GM23338 (cell line): ENCODE data around the gene HCK. TPM values are rescaled to one million over a fixed set of nuclear protein-coding genes. Genes with fewer than 3 reads are reported as not detected.

Source experiments
- ATAC-seq: fragments of 200-7000 bp; cut with Tn5 transposase; 3 replicates; pipeline ENCODE4 v1.9.1; 2020
- DNase-seq: peaks from one replicate; pipeline ENCODE4 v3.0.0-alpha.2; 2015; ENCODE audit warnings: low spot score
- H2AFZ ChIP-seq: fragments of 200-600 bp; sonication (generic); 2 replicates; pipeline ENCODE4 v1.8.0; 2016; ENCODE audit warnings: antibody characterized with exemption, mild to moderate bottlenecking, moderate library complexity
- H3F3A ChIP-seq: fragments of 200-600 bp; sonication (generic); replicated peaks from 2 replicates; pipeline ENCODE4 v1.8.0; 2017; ENCODE audit warnings: antibody characterized with exemption, mixed run types, low read depth
- H3K27ac ChIP-seq: fragments of 200-600 bp; sonication (generic); 2 replicates; pipeline ENCODE4 v1.6.1; 2016; ENCODE audit warnings: low read depth
- H3K27me3 ChIP-seq: fragments of 200-600 bp; sonication (generic); 2 replicates; pipeline ENCODE4 v1.8.0; 2016; ENCODE audit warnings: mild to moderate bottlenecking, mixed run types, moderate library complexity; ENCODE audit not compliant: insufficient read depth
- H3K36me3 ChIP-seq: fragments of 200-600 bp; sonication (generic); 2 replicates; pipeline ENCODE4 v1.8.0; 2016; ENCODE audit warnings: mild to moderate bottlenecking; ENCODE audit not compliant: insufficient read depth
- H3K4me1 ChIP-seq: fragments of 200-600 bp; sonication (generic); 2 replicates; pipeline ENCODE4 v1.8.0; 2016; ENCODE audit warnings: mild to moderate bottlenecking, moderate library complexity; ENCODE audit not compliant: insufficient read depth
- H3K4me2 ChIP-seq: fragments of 200-600 bp; sonication (generic); 2 replicates; pipeline ENCODE4 v1.7.1; 2017; ENCODE audit warnings: mixed run types
- H3K4me3 ChIP-seq: fragments of 200-600 bp; sonication (generic); 2 replicates; pipeline ENCODE4 v1.6.1; 2016; ENCODE audit warnings: mixed run types
- H3K79me2 ChIP-seq: fragments of 200-600 bp; sonication (generic); replicated peaks from 2 replicates; pipeline ENCODE4 v1.8.0; 2017; ENCODE audit warnings: mild to moderate bottlenecking; ENCODE audit not compliant: insufficient read depth
- H3K9me2 ChIP-seq: fragments of 200-600 bp; sonication (generic); 2 replicates; pipeline ENCODE4 v1.8.0; 2017; ENCODE audit not compliant: insufficient read depth
- H4K20me1 ChIP-seq: fragments of 200-600 bp; sonication (generic); replicated peaks from 2 replicates; pipeline ENCODE4 v1.8.0; 2017; ENCODE audit warnings: mild to moderate bottlenecking; ENCODE audit not compliant: insufficient read depth
- H3K27ac Mint-ChIP-seq: 2 replicates; pipeline ENCODE4 v1.8.0; 2020; ENCODE audit warnings: inconsistent platforms, mild to moderate bottlenecking, moderate library complexity, mixed read lengths
- H3K27me3 Mint-ChIP-seq: 3 replicates; pipeline ENCODE4 v1.8.0; 2022; ENCODE audit warnings: low read depth, mild to moderate bottlenecking, moderate library complexity, mixed read lengths, inconsistent platforms; ENCODE audit not compliant: insufficient read depth, poor library complexity
- H3K36me3 Mint-ChIP-seq: 3 replicates; pipeline ENCODE4 v1.8.0; 2021; ENCODE audit warnings: low read depth, mild to moderate bottlenecking, inconsistent platforms, moderate library complexity, mixed read lengths
- H3K4me1 Mint-ChIP-seq: 3 replicates; pipeline ENCODE4 v1.8.0; 2020; ENCODE audit warnings: mild to moderate bottlenecking, inconsistent platforms, mixed read lengths
- H3K4me3 Mint-ChIP-seq: 3 replicates; pipeline ENCODE4 v1.8.0; 2021; ENCODE audit warnings: moderate library complexity, mild to moderate bottlenecking, inconsistent platforms, mixed read lengths
- H3K9me3 Mint-ChIP-seq: 3 replicates; pipeline ENCODE4 v1.8.0; 2020; ENCODE audit warnings: moderate library complexity, mild to moderate bottlenecking, inconsistent platforms, mixed read lengths
- CREB1 ChIP-seq: fragments of 250-450 bp; sonication (Bioruptor Pico); IDR thresholded peaks from 2 replicates; pipeline ENCODE4 v1.5.0; 2020; ENCODE audit warnings: low read depth, mild to moderate bottlenecking, moderate library complexity
- ETS1 ChIP-seq: IDR thresholded peaks from 2 replicates; pipeline ENCODE4 v1.6.1; 2016; ENCODE audit warnings: antibody characterized with exemption
- EZH2 ChIP-seq: fragments of 200-600 bp; sonication (generic); IDR thresholded peaks from one replicate; pipeline ENCODE4 v1.8.0; 2017; ENCODE audit warnings: antibody characterized with exemption, mild to moderate bottlenecking, low read depth; ENCODE audit not compliant: unreplicated experiment
- EZH2phosphoT487 ChIP-seq: fragments of 200-600 bp; sonication (generic); IDR thresholded peaks from one replicate; pipeline ENCODE4 v1.8.1; 2018; ENCODE audit warnings: antibody characterized with exemption; ENCODE audit not compliant: unreplicated experiment
- NANOG ChIP-seq: IDR thresholded peaks from 2 replicates; pipeline ENCODE4 v1.6.1; 2016; ENCODE audit warnings: antibody characterized with exemption, borderline replicate concordance
- REST ChIP-seq: IDR thresholded peaks from one replicate; pipeline ENCODE4 v1.6.1; 2018; ENCODE audit warnings: antibody characterized with exemption; ENCODE audit not compliant: unreplicated experiment
- ZNF114 ChIP-seq: fragments of 250-450 bp; sonication (Bioruptor Pico); IDR thresholded peaks from 2 replicates; pipeline ENCODE4 v1.5.0; 2020; ENCODE audit warnings: mild to moderate bottlenecking, moderate library complexity
- ZNF331 ChIP-seq: fragments of 250-450 bp; sonication (Bioruptor Pico); IDR thresholded peaks from 2 replicates; pipeline ENCODE4 v1.5.0; 2020; ENCODE audit warnings: low read depth, mild to moderate bottlenecking, moderate library complexity
- polyA plus RNA-seq: library from polyadenylated mRNA; unstranded; fragments of >200 nt; fragmentation: Nextera tagmentation; extraction: Ambion mirVana; gene quantifications from 2 replicates; pipeline ENCODE4 v1.2.1, GENCODE V29; 2016
- total RNA-seq: library from RNA; depleted of rRNA; stranded (reverse); fragments of >200 nt; shearing (Covaris generic); gene quantifications from 2 replicates; pipeline ENCODE4 v1.2.3, GENCODE V29; 2014
- TF ChIP-seq, protein P1 (sequence below), 2 experiments: fragments of 200-600 bp in 1 of 2; sonication (generic) in 1 of 2; conservative IDR thresholded peaks; 2 replicates each; pipeline versions ENCODE4 v1.5.1 to v1.6.1; 2016 to 2017; ENCODE audit warnings: antibody characterized with exemption in 2 of 2, low read depth in 2 of 2, mild to moderate bottlenecking in 2 of 2, moderate library complexity in 1 of 2

The HCK gene
- total and polyA plus RNA-seq, 2 experiments from 2014 or later = 0.97 TPM; not detected in 1

GRCh38 chr20:32053648-32054047 is 1.6 kb downstream of the HCK start:
- Histone ChIP-seq H3K27me3 (peaks cover 58% of the 10 kb centered on the region), H3K79me2 (no peaks in the 10 kb centered on the region), H3K4me1 (peaks cover 18% of the 10 kb centered on the region), H3F3A (0 out of 2 replicates have a peak, but pooled peaks cover 10% of the 10 kb centered on the region), H3K36me3 (no peaks in the 10 kb centered on the region), H3K27ac (no peak overlapping the region), H2AFZ (no peak overlapping the region), H3K4me3 (no peak overlapping the region), H3K9me2 (no peaks in the 10 kb centered on the region), H3K4me2 (no peak overlapping the region; the same call in 1 of the 2 replicates), H4K20me1 (peaks cover 3% of the 10 kb centered on the region; the same call in 1 of the 2 replicates)
- no peak for DNase-seq
- TF ChIP-seq, protein P1, sequence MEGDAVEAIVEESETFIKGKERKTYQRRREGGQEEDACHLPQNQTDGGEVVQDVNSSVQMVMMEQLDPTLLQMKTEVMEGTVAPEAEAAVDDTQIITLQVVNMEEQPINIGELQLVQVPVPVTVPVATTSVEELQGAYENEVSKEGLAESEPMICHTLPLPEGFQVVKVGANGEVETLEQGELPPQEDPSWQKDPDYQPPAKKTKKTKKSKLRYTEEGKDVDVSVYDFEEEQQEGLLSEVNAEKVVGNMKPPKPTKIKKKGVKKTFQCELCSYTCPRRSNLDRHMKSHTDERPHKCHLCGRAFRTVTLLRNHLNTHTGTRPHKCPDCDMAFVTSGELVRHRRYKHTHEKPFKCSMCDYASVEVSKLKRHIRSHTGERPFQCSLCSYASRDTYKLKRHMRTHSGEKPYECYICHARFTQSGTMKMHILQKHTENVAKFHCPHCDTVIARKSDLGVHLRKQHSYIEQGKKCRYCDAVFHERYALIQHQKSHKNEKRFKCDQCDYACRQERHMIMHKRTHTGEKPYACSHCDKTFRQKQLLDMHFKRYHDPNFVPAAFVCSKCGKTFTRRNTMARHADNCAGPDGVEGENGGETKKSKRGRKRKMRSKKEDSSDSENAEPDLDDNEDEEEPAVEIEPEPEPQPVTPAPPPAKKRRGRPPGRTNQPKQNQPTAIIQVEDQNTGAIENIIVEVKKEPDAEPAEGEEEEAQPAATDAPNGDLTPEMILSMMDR (conservative IDR thresholded peaks at IDR 0.05; ENCODE audit: low read depth in 2 of 2) = no peak
- TF ChIP-seq ETS1 = no peak
- no peak for TF ChIP-seq ZNF114
- TF ChIP-seq CREB1 (CRISPR knock-in tag) = no peak
- no peak for TF ChIP-seq REST
- TF ChIP-seq NANOG = no peak
- TF ChIP-seq ZNF331 = no peak
- no peak for TF ChIP-seq EZH2phosphoT487
- no peak for TF ChIP-seq EZH2
- H3K27ac Mint-ChIP-seq = no peak overlapping the region
- H3K36me3 Mint-ChIP-seq = no peaks in the 10 kb centered on the region
- H3K4me3 Mint-ChIP-seq = no peak overlapping the region; the same call in 2 of the 3 replicates
- ATAC-seq = no peak
- peaks cover 41% of the 10 kb centered on the region for H3K27me3 Mint-ChIP-seq
- H3K4me1 Mint-ChIP-seq = peaks cover 17% of the 10 kb centered on the region; the same call in 2 of the 3 replicates
- H3K9me3 Mint-ChIP-seq = peaks cover 18% of the 10 kb centered on the region; the same call in 2 of the 3 replicates
